SK-N-SH (cell line): Measurements from ENCODE around the gene TMEM131. TPM values are rescaled to one million over a fixed set of nuclear protein-coding genes. Genes with fewer than 3 reads are reported as not detected.

ENCODE experiments used
- CTCF ChIA-PET: fragments of 300-600, 350-600 bp; formaldehyde crosslinking; extraction: SDS; loops from one replicate; lab custom pipeline; 2021; lab: Yijun Ruan, JAX
- POLR2A ChIA-PET: fragments of 350-600 bp; sonication (Branson Sonifier 250); formaldehyde crosslinking; extraction: SDS; loops from one replicate; lab custom pipeline; 2020; ENCODE audit warnings: antibody characterized with exemption, inconsistent platforms; lab: Yijun Ruan, JAX
- DNase-seq: peaks from one replicate; pipeline ENCODE4 v3.0.0; 2012
- H2AFZ ChIP-seq: fragments of 200-600 bp; sonication (generic); 2 replicates; pipeline ENCODE4 v1.8.1; 2016; ENCODE audit warnings: antibody characterized with exemption, mild to moderate bottlenecking, low read depth
- H3F3A ChIP-seq: fragments of 200-600 bp; sonication (generic); replicated peaks from 2 replicates; pipeline ENCODE3; 2016; ENCODE audit warnings: antibody characterized with exemption, mild to moderate bottlenecking; ENCODE audit not compliant: insufficient read depth
- H3K27ac ChIP-seq, 2 experiments: fragments of 200-500 bp in 1 of 2; fragments of 200-600 bp in 1 of 2; sonication (Bioruptor generic) in 1 of 2; sonication (generic), shearing (Covaris generic) in 1 of 2; 2 replicates each; pipeline versions ENCODE4 v1.5.1 to v1.6.1; 2014 to 2016; ENCODE audit warnings: low read depth in 2 of 2, inconsistent platforms in 1 of 2, low read length in 1 of 2, mild to moderate bottlenecking in 1 of 2, mixed read lengths in 1 of 2
- H3K27me3 ChIP-seq: fragments of 200-600 bp; sonication (generic), shearing (Covaris generic); 2 replicates; pipeline ENCODE4 v1.6.1; 2016; ENCODE audit warnings: mixed run types; ENCODE audit not compliant: insufficient read depth
- H3K36me3 ChIP-seq, 2 experiments: fragments of 200-500 bp in 1 of 2; fragments of 200-600 bp in 1 of 2; sonication (Bioruptor generic) in 1 of 2; sonication (generic) in 1 of 2; replicated peaks in 1 of 2; 2 replicates each; pipeline versions ENCODE3 to v1.5.1; 2014 to 2016; ENCODE audit warnings: low read length in 1 of 2, mild to moderate bottlenecking in 1 of 2; ENCODE audit not compliant: insufficient read depth in 2 of 2, control insufficient read depth in 1 of 2
- H3K4me1 ChIP-seq, 2 experiments: fragments of 200-500 bp in 1 of 2; fragments of 200-600 bp in 1 of 2; sonication (Bioruptor generic) in 1 of 2; sonication (generic), shearing (Covaris generic) in 1 of 2; 2 replicates each; pipeline versions ENCODE4 v1.5.1 to v1.6.1; 2014 to 2016; ENCODE audit warnings: low read depth in 1 of 2, low read length in 1 of 2, mixed run types in 1 of 2; ENCODE audit not compliant: insufficient read depth in 2 of 2, control insufficient read depth in 1 of 2
- H3K4me2 ChIP-seq: fragments of 200-600 bp; sonication (generic), shearing (Covaris generic); 2 replicates; pipeline ENCODE4 v1.6.1; 2017; ENCODE audit warnings: mixed run types
- H3K4me3 ChIP-seq, 2 experiments: fragments of 200-500 bp in 1 of 2; fragments of 200-600 bp in 1 of 2; sonication (Bioruptor generic) in 1 of 2; sonication (generic), shearing (Covaris generic) in 1 of 2; 2 replicates each; pipeline versions ENCODE4 v1.5.1 to v1.8.1; 2014 to 2016; ENCODE audit warnings: low read depth in 2 of 2, inconsistent platforms in 1 of 2, low read length in 1 of 2, mild to moderate bottlenecking in 1 of 2, mixed read lengths in 1 of 2, moderate library complexity in 1 of 2
- H3K79me2 ChIP-seq: fragments of 200-600 bp; sonication (generic); 2 replicates; pipeline ENCODE4 v1.8.1; 2017; ENCODE audit warnings: mild to moderate bottlenecking; ENCODE audit not compliant: insufficient read depth
- H3K9ac ChIP-seq: fragments of 200-600 bp; sonication (generic); 2 replicates; pipeline ENCODE4 v1.6.1; 2017; ENCODE audit warnings: mixed run types
- H3K9me2 ChIP-seq: fragments of 200-600 bp; sonication (generic); 2 replicates; pipeline ENCODE4 v1.6.1; 2017; ENCODE audit warnings: mixed run types
- H3K9me3 ChIP-seq: fragments of 200-600 bp; sonication (generic); 2 replicates; pipeline ENCODE4 v1.6.1; 2017; ENCODE audit warnings: mixed run types, mild to moderate bottlenecking, moderate library complexity
- H4K20me1 ChIP-seq: fragments of 200-600 bp; sonication (generic); 2 replicates; pipeline ENCODE4 v1.6.1; 2017; ENCODE audit warnings: mild to moderate bottlenecking, mixed run types; ENCODE audit not compliant: insufficient read depth
- CHD2 ChIP-seq: fragments of 150-350 bp; IDR thresholded peaks from 2 replicates; pipeline ENCODE4 v1.6.1; 2018; ENCODE audit warnings: low read length; ENCODE audit not compliant: partially characterized antibody
- CTCF ChIP-seq: fragments of 200-600 bp; sonication (generic); IDR thresholded peaks from 2 replicates; pipeline ENCODE4 v1.6.1; 2017; ENCODE audit warnings: antibody characterized with exemption, mild to moderate bottlenecking, moderate library complexity
- ELF1 ChIP-seq: IDR thresholded peaks from 2 replicates; pipeline ENCODE4 v1.4.0; 2012
- EZH2phosphoT487 ChIP-seq: fragments of 200-600 bp; sonication (generic); IDR thresholded peaks from 2 replicates; pipeline ENCODE4 v1.6.1; 2017; ENCODE audit warnings: low read depth, mixed run types, mild to moderate bottlenecking, antibody characterized with exemption, moderate library complexity, borderline replicate concordance
- FOSL2 ChIP-seq: IDR thresholded peaks from 2 replicates; pipeline ENCODE4 v1.4.0; 2012; ENCODE audit warnings: low read depth, mild to moderate bottlenecking, moderate library complexity, borderline replicate concordance
- FOXJ3 ChIP-seq: sonication (generic); formaldehyde crosslinking; IDR thresholded peaks from 2 replicates; pipeline ENCODE4 v1.5.1; 2020; ENCODE audit warnings: mild to moderate bottlenecking, missing genetic modification reagents
- FOXM1 ChIP-seq: IDR thresholded peaks from 2 replicates; pipeline ENCODE4 v1.4.0; 2012; ENCODE audit warnings: low read depth, mild to moderate bottlenecking
- GABPA ChIP-seq: IDR thresholded peaks from 2 replicates; pipeline ENCODE4 v1.4.0; 2012; ENCODE audit warnings: low read depth, mild to moderate bottlenecking
- GATA2 ChIP-seq: sonication (generic); formaldehyde crosslinking; IDR thresholded peaks from 2 replicates; pipeline ENCODE4 v1.5.0; 2020; ENCODE audit warnings: mild to moderate bottlenecking, missing genetic modification reagents
- IRF3 ChIP-seq: fragments of 150-350 bp; IDR thresholded peaks from 2 replicates; pipeline ENCODE4 v1.6.1; 2016; ENCODE audit warnings: mild to moderate bottlenecking, low read depth, low read length
- MAX ChIP-seq: IDR thresholded peaks from 2 replicates; pipeline ENCODE4 v1.4.0; 2012; ENCODE audit warnings: low read depth
- MEF2A ChIP-seq: IDR thresholded peaks from 2 replicates; pipeline ENCODE4 v1.4.0; 2012; ENCODE audit warnings: low read depth, borderline replicate concordance
- MXI1 ChIP-seq: IDR thresholded peaks from 2 replicates; pipeline ENCODE4 v1.6.1; 2012; ENCODE audit warnings: mild to moderate bottlenecking, low read depth, low read length, improper control_type of control experiment
- NFIC ChIP-seq: IDR thresholded peaks from 2 replicates; pipeline ENCODE4 v1.4.0; 2012; ENCODE audit warnings: borderline replicate concordance
- POLR2AphosphoS5 ChIP-seq: IDR thresholded peaks from 2 replicates; pipeline ENCODE4 v1.6.1; 2012; ENCODE audit warnings: low read depth, low read length
- RAD21 ChIP-seq: IDR thresholded peaks from 2 replicates; pipeline ENCODE4 v1.6.1; 2012; ENCODE audit warnings: mild to moderate bottlenecking, low read length
- RFX5 ChIP-seq: IDR thresholded peaks from 2 replicates; pipeline ENCODE4 v1.6.1; 2012; ENCODE audit warnings: mild to moderate bottlenecking, improper control_type of control experiment, low read length
- TEAD4 ChIP-seq: IDR thresholded peaks from 2 replicates; pipeline ENCODE4 v1.4.0; 2012; ENCODE audit warnings: mild to moderate bottlenecking, borderline replicate concordance; ENCODE audit not compliant: insufficient read depth
- USF1 ChIP-seq: IDR thresholded peaks from 2 replicates; pipeline ENCODE4 v1.4.0; 2012; ENCODE audit warnings: low read depth, borderline replicate concordance
- WGBS: methylation state at CpG from one replicate; pipeline ENCODE4 v1.1.6; 2017; ENCODE audit warnings: low lambda C conversion rate; 5-methylcytosine and 5-hydroxymethylcytosine counted together
- polyA plus RNA-seq, 3 experiments: library from polyadenylated mRNA; depleted of rRNA; stranded (reverse); fragments of >200 nt; gene quantifications; 2 replicates each; pipeline ENCODE4 v1.2.3, GENCODE V29; 2012

Gene TMEM131
- polyA plus RNA-seq, 1 of the 3 experiments (the other 2 are of a cell fraction) = 9.1 TPM

GRCh38 chr2:97745474-97746174, 250.1 kb downstream of the TMEM131 start:
- no peaks in the 10 kb centered on the region for H3K27me3 ChIP-seq
- 88% methylated on average over 10 of the region's 10 CpGs for WGBS
- peaks cover 0 to 4% of the 10 kb centered on the region in 2 experiments; a peak in 1 of 4 replicates for H3K4me1 ChIP-seq
- H3K36me3 ChIP-seq = no peaks in the 10 kb centered on the region
- H3K9me3 ChIP-seq = no peaks in the 10 kb centered on the region
- H3K4me3 ChIP-seq = no peak overlapping the region
- no peak for TF ChIP-seq FOXM1
- TF ChIP-seq IRF3 = no peak
- no peak for TF ChIP-seq FOSL2
- no peak for TF ChIP-seq RFX5
- TF ChIP-seq RAD21 = no peak
- no peak for TF ChIP-seq MXI1
- TF ChIP-seq POLR2AphosphoS5 = no peak
- TF ChIP-seq MEF2A = no peak
- TF ChIP-seq FOXJ3 (CRISPR knock-in tag) = no peak
- TF ChIP-seq CHD2 = no peak
- TF ChIP-seq EZH2phosphoT487 = no peak
- TF ChIP-seq GATA2 (CRISPR knock-in tag) = no peak
- no peak for TF ChIP-seq ELF1
- TF ChIP-seq GABPA = no peak
- TF ChIP-seq USF1 = no peak
- TF ChIP-seq CTCF = no peak
- TF ChIP-seq TEAD4 = no peak
- no peak for TF ChIP-seq MAX
- TF ChIP-seq NFIC = no peak
- H3K9me2 ChIP-seq = no peaks in the 10 kb centered on the region
- no peak overlapping the region for H3K9ac ChIP-seq
- H4K20me1 ChIP-seq = no peaks in the 10 kb centered on the region
- no peak overlapping the region for H3K27ac ChIP-seq
- H3F3A ChIP-seq = no peaks in the 10 kb centered on the region
- no peaks in the 10 kb centered on the region for H3K79me2 ChIP-seq
- H3K4me2 ChIP-seq = no peak overlapping the region
- no peak overlapping the region for H2AFZ ChIP-seq
- CTCF ChIA-PET = no interaction called here
- DNase-seq = no peak
- POLR2A ChIA-PET = no interaction called here
